Keratinocyte (primary cell): ENCODE data around the gene CBARP.

Experiments
- CTCF ChIP-seq, 3 experiments: IDR thresholded peaks in 1 of 3; conservative IDR thresholded peaks in 1 of 3; optimal IDR thresholded peaks in 1 of 3; 2 replicates in 2 of 3; 3 replicates in 1 of 3; pipeline versions ENCODE3 to v1.5.1; 2011; ENCODE audit warnings: low read length in 3 of 3, mild to moderate bottlenecking in 3 of 3, moderate library complexity in 2 of 3, control low read depth in 1 of 3, inconsistent platforms in 1 of 3; ENCODE audit not compliant: insufficient read depth in 2 of 3; ENCODE audit errors: extremely low read depth in 1 of 3
- EZH2 ChIP-seq: IDR thresholded peaks from one replicate; pipeline ENCODE4 v1.6.1; 2012; ENCODE audit warnings: inconsistent platforms, mild to moderate bottlenecking, low read length, moderate library complexity

GRCh38 chr19:1225440-1226226 is 12.2 kb downstream of the CBARP start:
- TF ChIP-seq EZH2 (no peak), CTCF (optimal IDR thresholded peaks at IDR 0.05 in 1 of 3, IDR thresholded peaks at IDR 0.05 in 1 of 3, conservative IDR thresholded peaks at IDR 0.05 in 1 of 3; ENCODE audit: extremely low read depth in 1 of 3, insufficient read depth in 2 of 3, low read length in 3 of 3) (no peak)
